Astrocyte (in vitro differentiated cells and primary cell): ENCODE data around the gene OXNAD1.

Source experiments
- CTCF ChIP-seq: IDR thresholded peaks from 2 replicates; pipeline ENCODE4 v1.5.1; 2011; ENCODE audit warnings: low read depth, mild to moderate bottlenecking, inconsistent platforms, low read length, moderate library complexity; ENCODE audit not compliant: insufficient read depth
- EZH2 ChIP-seq: IDR thresholded peaks from 2 replicates; pipeline ENCODE4 v1.6.1; 2012; ENCODE audit warnings: mild to moderate bottlenecking, low read length, inconsistent platforms; ENCODE audit not compliant: insufficient read depth

DNA sequence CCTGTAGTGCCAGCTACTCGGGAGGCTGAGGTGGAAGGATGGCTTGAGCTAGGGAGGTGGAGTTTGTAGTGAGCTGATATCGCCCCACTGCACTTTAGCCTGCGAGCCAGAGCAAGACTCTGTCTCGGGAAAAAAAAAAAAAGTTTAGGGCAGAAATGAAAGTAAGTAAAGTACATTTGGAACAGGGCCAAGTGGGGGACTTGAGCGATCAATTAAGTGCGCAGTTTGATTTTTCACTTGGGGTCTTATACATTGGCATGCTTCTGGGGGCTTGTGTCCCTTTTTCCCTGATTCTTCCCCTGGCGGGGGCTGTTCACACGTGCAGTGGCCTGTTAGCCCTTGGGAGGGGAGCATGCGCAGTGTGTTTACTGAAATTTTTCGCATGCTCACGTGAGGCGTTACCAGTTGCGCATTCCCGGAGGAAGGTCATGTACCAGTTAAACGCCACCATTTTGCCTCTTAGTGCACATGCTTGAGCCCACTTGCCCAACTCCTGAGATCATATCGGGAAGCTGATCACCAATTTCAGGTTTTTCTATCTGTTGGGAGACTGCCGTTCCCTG is 48.6 kb upstream of the OXNAD1 start:
- no peak for TF ChIP-seq EZH2
- TF ChIP-seq CTCF = no peak
